ENCODE measurements around the gene VPS8. TPM values are rescaled to one million over a fixed set of nuclear protein-coding genes. Genes with fewer than 3 reads are reported as not detected.
A peak's percentile ranks its signal among the peaks of the same experiment; 100 is the strongest.

VPS8 gene
- total and polyA plus RNA-seq, 2 of the 8 experiments (the other 6 are each of a cell fraction or from before 2014, with no cell fraction given), result 13.0 to 41.0 TPM

GRCh38 chr3:184777566-184778356 is 34.2 kb upstream of the VPS8 start:
- Histone ChIP-seq H3K56ac (replicated peaks; ENCODE audit: insufficient read length, low read depth, low read length) (no peak overlapping the region), H2BK20ac (ENCODE audit: low read length) (no peak overlapping the region), H3K4me1 (replicated peaks in 1 of 4; ENCODE audit: control insufficient read depth in 3 of 4, insufficient read depth in 4 of 4, low read length in 3 of 4) (peaks cover 0 to 7% (median 3%) of the 10 kb centered on the region in 4 experiments; a peak in 3 of 7 replicates), H3K23me2 (ENCODE audit: low read depth, low read length) (no peaks in the 10 kb centered on the region), H4K5ac (ENCODE audit: insufficient read length, low read depth, low read length) (no peak overlapping the region), H3K4ac (replicated peaks; ENCODE audit: insufficient read length, low read depth, low read length) (no peak overlapping the region), H3K79me1 (ENCODE audit: low read depth, low read length) (no peaks in the 10 kb centered on the region), H2BK5ac (ENCODE audit: low read depth, low read length) (no peak overlapping the region), H3K27me3 (replicated peaks in 1 of 4; ENCODE audit: control insufficient read depth in 3 of 4, extremely low read depth in 1 of 4, insufficient read depth in 3 of 4, low read length in 3 of 4) (no peaks in the 10 kb centered on the region; a peak in 1 of 7 replicates), H2AFZ (ENCODE audit: low read length) (no peak overlapping the region; the same call in 1 of the 2 replicates), H3K4me3 (ENCODE audit: extremely low read depth in 1 of 4, insufficient read depth in 2 of 4, low read depth in 3 of 4, low read length in 4 of 4) (no peak overlapping the region), H3K18ac (ENCODE audit: extremely low read depth, low read length) (no peak overlapping the region), H4K8ac (ENCODE audit: extremely low read depth, insufficient read depth, low read length) (peak overlapping the region; percentile 4), H4K20me1 (replicated peaks in 1 of 2; ENCODE audit: control insufficient read depth in 1 of 2, insufficient read depth in 2 of 2, low read length in 2 of 2) (no peaks in the 10 kb centered on the region), H2BK15ac (ENCODE audit: low read length) (no peak overlapping the region), H3K9ac (replicated peaks in 1 of 4; ENCODE audit: extremely low read depth in 1 of 4, low read depth in 3 of 4, low read length in 3 of 4) (no peak overlapping the region), H3K4me2 (ENCODE audit: insufficient read depth in 1 of 2, low read depth in 2 of 2, low read length in 2 of 2) (no peak overlapping the region), H2BK120ac (replicated peaks; ENCODE audit: low read depth, low read length) (no peak overlapping the region), H3K14ac (ENCODE audit: insufficient read length) (no peak overlapping the region), H3K79me2 (ENCODE audit: control insufficient read depth in 1 of 2, insufficient read depth in 2 of 2, low read length in 2 of 2) (no peaks in the 10 kb centered on the region), H3K36me3 (ENCODE audit: control insufficient read depth in 2 of 4, insufficient read depth in 4 of 4, low read length in 3 of 4) (no peaks in the 10 kb centered on the region), H2AK5ac (ENCODE audit: low read depth, low read length) (no peak overlapping the region), H3K27ac (ENCODE audit: low read depth, low read length) (no peak overlapping the region), H3K23ac (ENCODE audit: insufficient read length) (no peak overlapping the region), H4K91ac (replicated peaks; ENCODE audit: insufficient read length, low read length) (no peak overlapping the region), H2BK12ac (ENCODE audit: low read depth, low read length) (no peak overlapping the region), H3K9me3 (ENCODE audit: insufficient read depth in 2 of 2, low read depth in 1 of 2, low read length in 1 of 2) (no peaks in the 10 kb centered on the region)
- ChIA-PET POLR2A (ENCODE audit: partially characterized antibody) (interaction anchor here (0.8 to 1.4 kb wide), 3 partner anchors 20 to 251 kb away, joined by 3 to 4 read pairs (median 3); partner anchors contain the start of gene EPHB3), CTCF (ENCODE audit: partially characterized antibody) (interaction anchor here (0.6 to 7.3 kb wide), 69 partner anchors 9 to 423 kb away, joined by 3 to 56 read pairs (median 7); no protein-coding TSS in a partner anchor)
- FAIRE-seq, result peak; percentile 98
- 57% methylated on average over 11 of the region's 11 CpGs; no CpG with 5 or more reads in 1 of the 2 experiments for WGBS, 2 experiments (ENCODE audit: extremely low coverage in 1 of 2, insufficient coverage in 1 of 2, insufficient read length in 1 of 2, insufficient replicate concordance in 2 of 2, low coverage in 1 of 2, low lambda C conversion rate in 2 of 2, missing lambda C conversion rate in 1 of 2)
- DNase-seq (ENCODE audit: low read depth in 1 of 2, low spot score in 2 of 2), result peak; percentile 57 to 86
- TF ChIP-seq EP300 (IDR thresholded peaks at IDR 0.05; ENCODE audit: borderline replicate concordance in 1 of 2, low read depth in 2 of 2, low read length in 2 of 2) (no peak), ATF3 (IDR thresholded peaks at IDR 0.05; ENCODE audit: insufficient read depth, low read depth, low read length) (0 out of 2 replicates have a peak, but pooled peaks have one; percentile 9), JUND (IDR thresholded peaks at IDR 0.05; ENCODE audit: low read length) (peak; percentile 52; the same call in 1 of the 2 replicates), SRF (IDR thresholded peaks at IDR 0.05; ENCODE audit: low read depth, low read length) (peak; percentile 29; the same call in 1 of the 2 replicates), CTCF (IDR thresholded peaks at IDR 0.05; ENCODE audit: control extremely low read depth in 1 of 3, insufficient read depth in 1 of 3, low read depth in 1 of 3, low read length in 3 of 3) (peak; percentile 18 to 87 (median 77)), GTF2F1 (IDR thresholded peaks at IDR 0.05; ENCODE audit: borderline replicate concordance, low read depth, low read length) (peak; percentile 52; the same call in 1 of the 2 replicates), RXRA (IDR thresholded peaks at IDR 0.05; ENCODE audit: insufficient read depth, low read depth, low read length) (no peak)
